ENCODE data around the gene CCDC169. TPM values are rescaled to one million over a fixed set of nuclear protein-coding genes. Genes with fewer than 3 reads are reported as not detected.

The CCDC169 gene
- total RNA-seq, 2 experiments from 2014 or later: not detected

GRCh38 chr13:36217456-36217855, 80.2 kb downstream of the CCDC169 start:
- H3K4me1 ChIP-seq (ENCODE audit: insufficient read depth, low read length): no peaks in the 10 kb centered on the region
- Mint-ChIP-seq H3K27me3 (no peaks in the 10 kb centered on the region), H3K36me3 (ENCODE audit: low read depth) (no peaks in the 10 kb centered on the region), H3K9me3 (no peaks in the 10 kb centered on the region), H3K27ac (no peak overlapping the region), H3K4me1 (ENCODE audit: low read depth) (no peaks in the 10 kb centered on the region), H3K4me3 (no peak overlapping the region)
- no peak for TF ChIP-seq CTCF (IDR thresholded peaks at IDR 0.05)
- POLR2A ChIA-PET: no interaction called here
- peaks cover 0 to 23% of the 10 kb centered on the region in 2 experiments for H3K9me3 ChIP-seq (ENCODE audit: control insufficient read depth in 1 of 2, insufficient read depth in 1 of 2, low read length in 2 of 2)
- intact Hi-C loops (cut with DNase I, micrococcal nuclease): no loop called here
- ATAC-seq (ENCODE audit: poor library complexity): no peak
- H3K36me3 ChIP-seq (ENCODE audit: insufficient read depth, low read length): no peaks in the 10 kb centered on the region
- H3K27ac ChIP-seq (ENCODE audit: low read depth in 1 of 2, low read length in 2 of 2): no peak overlapping the region
- CTCF ChIA-PET: no interaction called here
- no peak for DNase-seq
- no peak overlapping the region for H3K4me3 ChIP-seq (ENCODE audit: low read length)
- H3K27me3 ChIP-seq (ENCODE audit: control insufficient read depth in 1 of 2, insufficient read depth in 2 of 2, low read length in 2 of 2): no peaks in the 10 kb centered on the region

DNA sequence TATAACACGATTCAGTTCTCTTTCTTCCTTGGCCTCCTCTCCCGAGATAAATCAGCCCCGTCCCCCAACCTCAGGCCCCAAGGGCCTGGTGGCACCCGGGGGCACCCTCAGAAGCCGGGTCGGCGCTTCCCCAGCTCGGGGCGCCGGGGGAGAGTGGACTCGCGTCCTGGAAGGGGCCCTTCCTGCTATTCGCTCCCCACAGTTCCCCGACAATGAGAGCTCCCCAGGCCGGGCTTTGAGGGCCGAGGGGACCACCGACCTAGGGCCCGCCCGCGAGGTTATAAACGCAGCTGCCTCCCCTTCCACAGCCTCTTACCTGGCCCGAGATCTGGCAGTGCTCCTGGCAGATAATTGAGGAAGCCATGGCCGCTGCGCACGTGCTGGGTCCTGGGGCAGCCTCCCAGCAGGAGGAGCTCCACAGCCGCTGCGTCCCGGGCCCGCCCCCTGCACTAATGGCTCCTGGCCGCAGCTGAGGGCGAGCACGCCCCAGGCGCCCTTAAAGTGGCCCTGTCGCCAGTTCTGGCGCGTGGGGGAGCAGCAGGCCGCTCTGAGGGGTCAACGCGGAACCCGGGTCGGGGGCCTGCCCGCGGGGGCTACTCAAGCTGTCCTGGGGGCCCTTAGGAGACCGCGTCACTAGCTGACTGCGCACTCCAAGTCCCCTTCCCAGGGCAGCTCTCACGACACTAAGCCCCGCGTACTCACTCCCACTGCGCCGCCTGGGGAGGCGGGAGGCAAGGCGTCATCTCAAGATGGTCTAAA, 83.3 kb downstream of the CCDC169 start, which contains the start of gene SOHLH2:
SOHLH2 (minus strand) TSS at position 394 of the 759 bp plus-strand sequence; CDS start at position 364, 30 bp downstream.
- Mint-ChIP-seq H3K27ac (no peak within 1 kb of the TSS), H3K4me1 (ENCODE audit: low read depth) (no peaks in the 10 kb centered on the region), H3K4me3 (no peak within 1 kb of the TSS), H3K9me3 (no peaks in the 10 kb centered on the region), H3K36me3 (ENCODE audit: low read depth) (no peaks in the 10 kb centered on the region), H3K27me3 (peaks cover 17% of the 10 kb centered on the region)
- Histone ChIP-seq H3K4me1 (ENCODE audit: insufficient read depth, low read length) (no peaks in the 10 kb centered on the region), H3K27me3 (ENCODE audit: control insufficient read depth in 1 of 2, insufficient read depth in 2 of 2, low read length in 2 of 2) (no peaks in the 10 kb centered on the region), H3K27ac (ENCODE audit: low read depth in 1 of 2, low read length in 2 of 2) (no peak within 1 kb of the TSS), H3K9me3 (ENCODE audit: control insufficient read depth in 1 of 2, insufficient read depth in 1 of 2, low read length in 2 of 2) (peaks cover 0 to 23% of the 10 kb centered on the region in 2 experiments), H3K36me3 (ENCODE audit: insufficient read depth, low read length) (no peaks in the 10 kb centered on the region), H3K4me3 (ENCODE audit: low read length) (no peak within 1 kb of the TSS)
- CTCF ChIA-PET: no interaction called here
- POLR2A ChIA-PET: no interaction called here
- TF ChIP-seq CTCF (IDR thresholded peaks at IDR 0.05): no peak
- intact Hi-C loops (cut with DNase I, micrococcal nuclease): no loop called here
- DNase-seq (peak in 1 of 14 experiments; percentile 8), ATAC-seq (ENCODE audit: poor library complexity) (no peak)

DNA sequence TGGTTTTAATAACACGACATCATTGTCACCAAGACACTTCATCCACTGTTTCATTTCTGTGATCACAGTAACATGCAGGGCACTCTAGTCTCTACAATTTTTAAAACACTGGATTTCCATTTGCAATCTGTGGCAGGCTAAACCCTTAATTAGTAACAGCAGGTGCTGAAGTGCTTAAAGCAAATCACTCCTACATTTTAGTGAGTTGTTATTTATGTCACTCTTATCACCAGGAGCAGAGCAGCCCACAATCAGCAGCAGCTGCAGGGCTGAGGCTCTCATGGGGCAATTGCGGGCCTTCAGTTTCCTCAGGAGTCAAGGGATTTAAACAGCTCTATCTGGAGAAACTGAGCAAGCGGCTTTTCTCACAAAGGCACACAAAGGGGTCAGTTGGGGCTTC, 84.8 kb downstream of the CCDC169 start:
- ATAC-seq (ENCODE audit: poor library complexity) (no peak), DNase-seq (no peak)
- ChIA-PET POLR2A (no interaction called here), CTCF (no interaction called here)
- H3K27ac ChIP-seq (ENCODE audit: low read depth in 1 of 2, low read length in 2 of 2): no peak overlapping the region
- Mint-ChIP-seq H3K9me3 (no peaks in the 10 kb centered on the region), H3K27ac (no peak overlapping the region), H3K27me3 (peaks cover 17% of the 10 kb centered on the region), H3K4me1 (ENCODE audit: low read depth) (no peaks in the 10 kb centered on the region), H3K4me3 (no peak overlapping the region), H3K36me3 (ENCODE audit: low read depth) (no peaks in the 10 kb centered on the region)
- H3K27me3 ChIP-seq (ENCODE audit: control insufficient read depth in 1 of 2, insufficient read depth in 2 of 2, low read length in 2 of 2): peaks cover 0 to 4% of the 10 kb centered on the region in 2 experiments
- H3K36me3 ChIP-seq (ENCODE audit: insufficient read depth, low read length): no peaks in the 10 kb centered on the region
- peaks cover 0 to 23% of the 10 kb centered on the region in 2 experiments for H3K9me3 ChIP-seq (ENCODE audit: control insufficient read depth in 1 of 2, insufficient read depth in 1 of 2, low read length in 2 of 2)
- H3K4me1 ChIP-seq (ENCODE audit: insufficient read depth, low read length): no peaks in the 10 kb centered on the region
- TF ChIP-seq CTCF (IDR thresholded peaks at IDR 0.05): no peak
- intact Hi-C loops (cut with DNase I, micrococcal nuclease): no loop called here
- no peak overlapping the region for H3K4me3 ChIP-seq (ENCODE audit: low read length)
